ENCODE measurements around the gene USP36. TPM values are rescaled to one million over a fixed set of nuclear protein-coding genes. Genes with fewer than 3 reads are reported as not detected.
A peak's percentile ranks its signal among the peaks of the same experiment; 100 is the strongest.
"Not testable (repeated sequence)": the region's sequence is repeated elsewhere in the genome, so short reads cannot be mapped to it uniquely, and the experiment has no call there.

USP36 gene
- total RNA-seq, 2 donors from 2014 or later: 82.2 to 88.1 TPM

GRCh38 chr17:78793415-78793814 lies 47.2 kb downstream of the USP36 start:
- ATAC-seq: no peak
- no peak for DNase-seq (ENCODE audit: low spot score in 2 of 2)
- Mint-ChIP-seq H3K9me3 (no peaks in the 10 kb centered on the region), H3K27ac (peak overlapping the region; percentile 66 to 70), H3K36me3 (peaks cover under 1 to 29% of the 10 kb centered on the region in 2 donors)

- no peak for ATAC-seq
- no peak for DNase-seq (ENCODE audit: low spot score in 2 of 2)
- peak overlapping the region; percentile 66 to 81 for H3K27ac Mint-ChIP-seq
- peaks cover 0 to 22% of the 10 kb centered on the region in 2 donors for H3K36me3 Mint-ChIP-seq
- H3K9me3 Mint-ChIP-seq: no peaks in the 10 kb centered on the region
Observed at GRCh38 chr17:78791840-78792709, 48.5 kb downstream of the USP36 start.

GRCh38 chr17:78790552-78790951 lies 50.1 kb downstream of the USP36 start:
- peaks cover 0 to 22% of the 10 kb centered on the region in 2 donors for H3K36me3 Mint-ChIP-seq
- ATAC-seq (no peak), DNase-seq (ENCODE audit: low spot score in 2 of 2) (no peak)
- H3K9me3 Mint-ChIP-seq: no peaks in the 10 kb centered on the region
- H3K27ac Mint-ChIP-seq: peak overlapping the region; percentile 69 to 81

- Mint-ChIP-seq H3K27ac (peak overlapping the region; percentile 61 to 81), H3K36me3 (peaks cover 0 to 22% of the 10 kb centered on the region in 2 donors), H3K9me3 (no peaks in the 10 kb centered on the region)
- ATAC-seq: peak; percentile 22 to 27
- DNase-seq (ENCODE audit: low spot score in 2 of 2): no peak
Observed at GRCh38 chr17:78789663-78790181, 50.9 kb downstream of the USP36 start.

GRCh38 chr17:78789149-78789662 lies 51.4 kb downstream of the USP36 start:
- H3K36me3 Mint-ChIP-seq: peaks cover 0 to 18% of the 10 kb centered on the region in 2 donors
- no peaks in the 10 kb centered on the region for H3K9me3 Mint-ChIP-seq
- H3K27ac Mint-ChIP-seq: peak overlapping the region in 1 of 2 donors; percentile 81
- peak; percentile 15 to 25 for ATAC-seq
- DNase-seq (ENCODE audit: low spot score in 2 of 2): no peak

- peak overlapping the region in 1 of 2 donors; percentile 60 for H3K27ac Mint-ChIP-seq
- H3K36me3 Mint-ChIP-seq: peaks cover 0 to 11% of the 10 kb centered on the region in 2 donors
- no peak for ATAC-seq
- DNase-seq (ENCODE audit: low spot score in 2 of 2): no peak
- no peaks in the 10 kb centered on the region for H3K9me3 Mint-ChIP-seq
Observed at GRCh38 chr17:78788451-78788850, 52.2 kb downstream of the USP36 start.

- peak overlapping the region in 1 of 2 donors; percentile 57 for H3K27ac Mint-ChIP-seq
- peaks cover 0 to 6% of the 10 kb centered on the region in 2 donors for H3K36me3 Mint-ChIP-seq
- H3K9me3 Mint-ChIP-seq: no peaks in the 10 kb centered on the region
- DNase-seq (ENCODE audit: low spot score in 2 of 2): no peak
- no peak for ATAC-seq
Observed at GRCh38 chr17:78787444-78787843, 53.2 kb downstream of the USP36 start.

- H3K9me3 Mint-ChIP-seq: no peaks in the 10 kb centered on the region
- no peak for DNase-seq (ENCODE audit: low spot score in 2 of 2)
- no peaks in the 10 kb centered on the region for H3K36me3 Mint-ChIP-seq
- ATAC-seq: no peak
- peak overlapping the region; percentile 22 to 38 for H3K27ac Mint-ChIP-seq
Observed at GRCh38 chr17:78785663-78786057, 55.0 kb downstream of the USP36 start.

GRCh38 chr17:78785011-78785662 lies 55.5 kb downstream of the USP36 start:
- Mint-ChIP-seq H3K27ac (peak overlapping the region; percentile 36 to 38), H3K9me3 (no peaks in the 10 kb centered on the region), H3K36me3 (peaks cover 2 to 3% of the 10 kb centered on the region in 2 donors)
- DNase-seq (ENCODE audit: low spot score in 2 of 2) (no peak), ATAC-seq (no peak)

- H3K36me3 Mint-ChIP-seq: peaks cover 9 to 10% of the 10 kb centered on the region in 2 donors
- ATAC-seq (no peak), DNase-seq (ENCODE audit: low spot score in 2 of 2) (no peak)
- H3K9me3 Mint-ChIP-seq: no peaks in the 10 kb centered on the region
- peak overlapping the region in 1 of 2 donors; percentile 87 for H3K27ac Mint-ChIP-seq
Observed at GRCh38 chr17:78784352-78784751, 56.3 kb downstream of the USP36 start.

GRCh38 chr17:78783711-78784324 lies 56.8 kb downstream of the USP36 start:
- DNase-seq (ENCODE audit: low spot score in 2 of 2) (no peak), ATAC-seq (no peak)
- Mint-ChIP-seq H3K9me3 (no peaks in the 10 kb centered on the region), H3K36me3 (peaks cover 9 to 15% of the 10 kb centered on the region in 2 donors), H3K27ac (peak overlapping the region in 1 of 2 donors; percentile 87)

GRCh38 chr17:78781893-78782304 lies 58.7 kb downstream of the USP36 start, which contains the start of gene CYTH1:
Gene CYTH1, minus strand, starts transcription at chr17:78782273. Its CDS starts 50 bp downstream, at chr17:78782223.
- DNase-seq (ENCODE audit: low spot score in 2 of 2): no peak
- Mint-ChIP-seq H3K27ac (peak within 1 kb of the TSS; percentile 94 to 98), H3K36me3 (peaks cover 9 to 16% of the 10 kb centered on the region in 2 donors), H3K9me3 (no peaks in the 10 kb centered on the region)
- ATAC-seq: peak in 1 of 2 donors; percentile 2

GRCh38 chr17:78781104-78781892 lies 59.3 kb downstream of the USP36 start:
- DNase-seq (ENCODE audit: low spot score in 2 of 2) (peak; percentile 51 to 76), ATAC-seq (peak; percentile 23 to 24)
- H3K36me3 Mint-ChIP-seq: peaks cover 9 to 16% of the 10 kb centered on the region in 2 donors
- H3K9me3 Mint-ChIP-seq: no peaks in the 10 kb centered on the region
- H3K27ac Mint-ChIP-seq: peak overlapping the region; percentile 94 to 98

GRCh38 chr17:78780335-78780734 lies 60.3 kb downstream of the USP36 start:
- DNase-seq (ENCODE audit: low spot score in 2 of 2) (no peak), ATAC-seq (peak in 1 of 2 donors; percentile 24)
- no peaks in the 10 kb centered on the region for H3K9me3 Mint-ChIP-seq
- H3K27ac Mint-ChIP-seq: peak overlapping the region; percentile 94 to 99
- H3K36me3 Mint-ChIP-seq: peaks cover 9 to 16% of the 10 kb centered on the region in 2 donors

GRCh38 chr17:78779850-78780249 lies 60.8 kb downstream of the USP36 start:
- peaks cover 9 to 18% of the 10 kb centered on the region in 2 donors for H3K36me3 Mint-ChIP-seq
- DNase-seq (ENCODE audit: low spot score in 2 of 2) (peak in 1 of 2 donors; percentile 54), ATAC-seq (peak; percentile 28 to 37)
- H3K27ac Mint-ChIP-seq: peak overlapping the region; percentile 94 to 99
- no peaks in the 10 kb centered on the region for H3K9me3 Mint-ChIP-seq

GRCh38 chr17:78779286-78779651 lies 61.3 kb downstream of the USP36 start:
- H3K36me3 Mint-ChIP-seq: peaks cover 9 to 24% of the 10 kb centered on the region in 2 donors

More at GRCh38 chr17:78779286-78779651, 61.3 kb downstream of the USP36 start:
- peak overlapping the region; percentile 94 to 99 for H3K27ac Mint-ChIP-seq
- ATAC-seq; H3K9me3 Mint-ChIP-seq; DNase-seq (ENCODE audit: low spot score in 2 of 2): not testable (repeated sequence)

All from activated naive CD4-positive, alpha-beta T cell treated with anti-CD3 and anti-CD28 coated beads, Interleukin-2, amount 50 U/mL, for 72 hours (primary cell).